ENCODE results near the gene KRT28.

DNA sequence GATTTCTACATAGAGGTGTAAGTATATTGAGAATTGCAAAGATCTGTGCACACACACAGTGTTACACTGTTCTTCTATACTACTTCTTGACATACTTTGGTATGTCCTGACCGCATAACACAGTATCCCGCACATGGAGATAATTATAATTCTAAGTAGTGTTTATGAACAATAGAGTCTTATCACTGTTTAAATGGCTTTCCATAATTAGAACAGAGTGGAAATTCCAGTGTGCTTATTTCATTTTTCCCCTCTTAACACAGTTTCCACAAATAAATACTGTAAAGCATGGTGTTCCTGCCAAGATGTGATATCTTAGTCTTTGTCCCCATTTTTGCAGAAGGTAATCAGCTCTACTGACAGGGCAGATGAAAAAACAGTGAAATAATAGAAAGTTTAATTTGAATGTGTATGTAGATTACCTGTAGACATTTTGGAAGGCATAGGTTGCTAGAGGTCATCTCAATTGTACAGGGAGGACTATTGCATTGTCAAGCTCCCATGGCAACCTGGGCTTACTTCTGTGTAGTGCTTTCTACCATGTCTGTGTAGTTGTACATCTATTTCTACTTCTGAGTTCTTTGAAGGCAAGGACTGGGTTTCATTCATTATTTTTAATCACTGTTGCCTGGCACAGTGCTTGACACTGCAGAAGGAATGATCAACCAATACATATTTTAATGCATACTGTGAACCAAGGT, 10.1 kb upstream of the KRT28 start:
- TF ChIP-seq POLR2AphosphoS5 (IDR thresholded peaks at IDR 0.05; ENCODE audit: low read depth, low read length) = no peak
- no peak for TF ChIP-seq TAF1 (IDR thresholded peaks at IDR 0.05; ENCODE audit: borderline replicate concordance, insufficient read depth, low read length)
- TF ChIP-seq REST (IDR thresholded peaks at IDR 0.05; ENCODE audit: insufficient read depth in 1 of 2, low read depth in 2 of 2, low read length in 2 of 2) = no peak
- TF ChIP-seq SIN3A (IDR thresholded peaks at IDR 0.05; ENCODE audit: borderline replicate concordance, insufficient read depth, low read length) = no peak
- TF ChIP-seq FOXP2 (optimal IDR thresholded peaks at IDR 0.05; ENCODE audit: borderline replicate concordance, extremely low read depth, extremely low read length, insufficient read depth) = no peak

Measured in PFSK-1 (cell line).